Measurements from ENCODE around the gene CTDSP2.
"Not testable (repeated sequence)": the region's sequence is repeated elsewhere in the genome, so short reads cannot be mapped to it uniquely, and the experiment has no call there.

The CTDSP2 gene

DNA sequence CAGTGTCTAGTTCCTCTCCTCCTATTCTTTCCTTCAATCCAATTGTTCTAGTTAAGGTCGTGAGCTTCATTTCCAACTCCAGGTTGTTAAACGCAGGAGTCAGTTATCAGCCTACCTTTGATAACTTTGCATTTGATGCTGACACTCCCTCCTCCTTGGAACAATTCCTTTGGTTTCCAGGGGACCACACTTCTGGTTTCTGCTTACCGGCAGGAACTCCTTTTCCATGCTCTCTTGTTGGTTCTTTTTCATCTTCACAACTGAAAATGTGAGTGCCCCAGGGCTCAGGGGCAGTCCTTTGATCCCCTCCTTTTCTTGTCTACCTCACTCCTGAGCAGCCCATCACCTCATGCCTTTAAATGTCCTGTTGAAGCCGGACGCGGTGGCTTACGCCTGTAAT is 69.2 kb downstream of the CTDSP2 start:
- no peak for DNase-seq

DNA sequence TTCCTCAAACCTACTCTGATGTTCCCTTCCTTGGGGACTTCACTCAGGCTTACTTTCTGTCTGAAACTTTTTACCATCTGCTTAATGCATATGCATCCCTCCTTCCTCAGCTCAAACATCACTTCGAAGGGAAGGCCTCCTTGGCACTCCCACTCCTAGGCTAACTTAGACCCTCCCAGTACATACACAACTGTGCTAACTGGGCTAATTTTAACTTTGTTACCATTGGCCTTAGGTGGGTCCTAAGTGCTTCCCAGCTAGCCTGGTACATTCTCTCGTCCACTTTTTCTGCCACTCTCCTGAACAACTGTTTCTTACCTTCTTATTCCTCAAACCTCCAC is 70.3 kb downstream of the CTDSP2 start:
- no peak for DNase-seq

DNA sequence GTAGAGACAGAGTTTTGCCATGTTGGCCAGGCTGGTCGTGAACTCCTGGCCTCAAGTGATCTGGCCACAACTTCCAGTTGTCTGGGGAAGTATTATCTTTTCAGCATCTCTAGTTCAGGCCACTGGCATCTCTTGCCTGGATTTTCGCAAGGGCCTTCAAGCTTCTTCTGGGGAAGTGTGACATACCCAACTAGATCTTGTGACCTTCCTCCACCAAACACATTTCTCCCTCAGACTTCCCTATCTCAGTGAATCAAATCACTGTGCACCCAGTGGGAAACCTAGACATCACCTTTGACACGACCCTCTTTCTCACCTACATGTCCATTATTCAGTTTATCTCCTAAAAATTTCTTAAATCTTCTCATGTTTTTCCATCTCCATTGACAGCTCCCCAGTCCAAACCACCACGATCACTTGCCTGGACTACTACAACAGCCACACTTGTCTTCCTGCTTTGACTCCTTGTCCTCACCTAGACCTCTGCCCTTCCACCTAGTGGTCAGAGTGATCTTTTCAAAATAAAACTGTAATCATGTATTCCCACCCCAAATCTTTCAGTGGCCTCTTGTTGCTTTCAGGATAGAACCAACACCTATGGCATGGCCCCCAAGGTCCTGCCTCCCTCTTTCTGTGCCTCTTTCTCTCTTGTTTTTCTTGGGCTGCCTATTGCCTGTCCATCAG is 70.8 kb downstream of the CTDSP2 start:
- no peak for DNase-seq

DNA sequence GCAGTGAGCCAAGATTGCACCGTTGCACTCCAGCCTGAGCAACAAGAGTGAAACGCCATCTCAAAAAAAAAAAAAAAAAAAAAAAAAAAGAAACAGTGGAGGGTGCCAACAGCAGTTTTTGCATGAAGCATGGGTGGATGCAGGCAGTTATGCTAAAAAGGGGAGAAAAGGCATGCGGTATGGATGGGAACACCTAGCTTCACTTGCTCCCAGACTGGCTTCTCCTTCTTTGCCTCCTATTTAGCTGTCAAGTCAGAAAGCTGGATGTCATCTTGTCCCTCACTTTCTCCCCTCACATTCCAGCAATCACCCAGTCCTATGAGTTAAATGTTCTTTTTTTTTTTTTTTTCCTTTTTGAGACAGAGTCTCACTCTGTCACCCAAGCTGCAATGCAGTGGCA is 71.5 kb downstream of the CTDSP2 start:
- DNase-seq: no peak

DNA sequence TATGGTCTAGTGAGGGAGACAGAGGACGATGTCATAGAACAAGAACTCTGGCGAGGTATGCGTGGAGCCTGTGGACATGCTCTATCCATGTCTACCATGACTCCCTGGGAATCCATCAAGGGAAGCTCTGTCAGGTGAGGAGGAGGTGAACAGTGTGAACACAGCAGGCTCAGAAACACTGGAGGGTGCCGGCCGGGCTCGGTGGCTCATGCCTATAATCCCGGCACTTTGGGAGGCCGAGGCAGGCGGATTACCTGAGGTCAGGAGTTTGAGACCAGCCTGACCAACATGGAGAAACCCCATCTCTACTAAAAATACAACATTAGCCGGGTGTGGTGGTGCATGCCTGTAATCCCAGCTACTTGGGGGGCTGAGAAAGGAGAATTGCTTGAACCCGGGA is 71.9 kb downstream of the CTDSP2 start:
- not testable (repeated sequence) for DNase-seq

DNA sequence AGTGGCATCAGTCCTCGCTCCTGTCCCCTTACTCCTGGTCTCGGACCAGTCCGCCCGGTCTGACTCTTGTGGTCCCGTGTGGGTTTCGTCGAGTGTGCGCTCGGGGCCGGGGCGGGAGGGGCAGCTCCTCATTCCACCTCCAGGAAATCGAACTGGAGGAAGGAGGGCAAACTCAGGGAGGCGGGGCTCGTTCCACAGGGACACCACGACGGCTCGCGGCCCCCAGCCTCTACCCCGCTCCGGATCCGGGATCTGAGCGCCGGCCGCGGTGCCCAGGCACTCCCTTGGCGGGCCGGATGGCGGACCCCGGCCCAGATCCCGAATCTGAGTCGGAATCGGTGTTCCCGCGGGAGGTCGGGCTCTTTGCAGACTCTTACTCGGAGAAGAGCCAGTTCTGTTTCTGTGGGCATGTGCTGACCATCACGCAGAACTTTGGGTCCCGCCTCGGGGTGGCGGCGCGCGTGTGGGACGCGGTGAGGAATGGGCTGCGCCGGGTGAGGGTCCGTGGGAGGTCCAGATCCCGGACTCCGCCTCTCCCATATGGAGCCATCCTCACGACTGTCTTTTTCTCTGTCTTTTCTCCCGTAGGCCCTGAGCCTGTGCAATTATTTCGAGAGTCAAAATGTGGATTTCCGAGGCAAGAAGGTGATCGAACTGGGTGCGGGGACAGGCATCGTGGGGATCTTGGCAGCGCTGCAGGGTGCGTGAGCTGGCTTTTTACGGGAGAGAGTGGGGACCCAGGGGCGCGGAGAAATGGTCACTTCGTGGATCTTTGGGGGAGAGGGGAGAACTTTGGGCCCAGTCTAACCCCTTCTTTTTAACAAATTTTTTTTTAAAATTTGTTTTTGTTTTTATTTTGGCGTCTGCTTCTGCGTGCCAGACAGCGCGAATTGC is 73.9 kb downstream of the CTDSP2 start, which contains the start of gene EEF1AKMT3:
Gene EEF1AKMT3, plus strand, starts transcription at position 186 of the 894 bp plus-strand sequence. Its CDS starts 111 bp downstream, at position 297.
- no peak for DNase-seq

DNA sequence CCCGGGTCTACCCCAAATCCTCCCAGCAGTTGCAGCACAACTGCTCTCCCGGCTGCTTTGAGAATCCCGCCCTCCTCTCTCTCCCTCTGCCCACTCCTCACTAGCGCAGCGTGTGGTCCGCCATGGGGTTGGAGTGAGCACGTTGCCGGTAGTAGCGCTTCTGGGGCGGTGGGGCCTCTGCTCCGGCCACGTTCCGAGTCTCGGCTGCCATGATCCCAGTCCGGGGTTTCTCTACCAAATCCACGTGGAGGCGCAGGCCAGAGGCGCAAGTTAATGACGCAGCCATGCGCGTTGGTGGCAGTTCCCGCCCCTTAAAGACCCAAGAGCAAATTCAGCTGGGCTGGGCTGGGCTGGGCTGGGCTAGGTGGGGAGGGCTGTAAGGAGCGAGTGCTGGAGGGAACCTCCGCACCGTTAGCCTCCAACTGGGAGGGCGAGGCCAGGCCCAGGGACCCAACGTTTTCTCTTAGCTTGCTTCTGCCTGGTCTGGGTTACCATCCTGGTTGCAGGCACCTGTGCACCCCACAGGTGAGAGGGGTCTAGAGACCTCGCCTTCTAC is 74.6 kb downstream of the CTDSP2 start, which contains the start of gene METTL1:
Gene METTL1, minus strand, starts transcription at position 233 of the 556 bp plus-strand sequence. Its CDS starts 22 bp downstream, at position 211.
- DNase-seq: peak; percentile 86

DNA sequence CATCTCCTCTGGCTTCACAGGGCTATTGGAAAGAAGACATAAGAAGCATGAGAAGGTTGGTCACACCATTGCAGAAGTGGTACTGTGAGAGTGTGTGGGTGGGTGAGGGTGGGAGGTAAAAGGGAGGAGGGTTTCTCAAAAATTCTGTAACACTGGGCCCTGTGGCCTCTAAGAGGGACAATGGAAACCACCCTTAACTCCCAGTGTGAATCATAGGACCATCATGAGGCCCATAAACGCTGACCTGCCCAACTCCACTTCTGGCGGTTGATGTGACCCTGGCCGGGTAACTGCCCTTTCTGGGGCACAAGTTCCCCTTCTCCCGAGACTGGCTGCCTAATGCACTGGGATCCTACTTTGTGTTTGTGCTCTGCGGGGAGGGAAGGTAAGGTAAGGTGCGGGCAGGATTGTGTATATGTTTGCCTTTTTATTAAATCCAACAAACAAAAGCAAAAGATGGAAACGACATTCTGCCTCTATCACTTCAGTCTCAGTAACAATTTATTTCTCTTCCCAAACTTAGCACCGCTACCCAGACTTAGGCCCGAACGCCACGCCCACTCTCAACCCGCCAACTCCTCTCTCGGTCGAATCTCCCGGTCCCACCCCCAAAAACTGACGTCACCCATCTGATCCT is 75.2 kb downstream of the CTDSP2 start:
- DNase-seq: no peak

DNA sequence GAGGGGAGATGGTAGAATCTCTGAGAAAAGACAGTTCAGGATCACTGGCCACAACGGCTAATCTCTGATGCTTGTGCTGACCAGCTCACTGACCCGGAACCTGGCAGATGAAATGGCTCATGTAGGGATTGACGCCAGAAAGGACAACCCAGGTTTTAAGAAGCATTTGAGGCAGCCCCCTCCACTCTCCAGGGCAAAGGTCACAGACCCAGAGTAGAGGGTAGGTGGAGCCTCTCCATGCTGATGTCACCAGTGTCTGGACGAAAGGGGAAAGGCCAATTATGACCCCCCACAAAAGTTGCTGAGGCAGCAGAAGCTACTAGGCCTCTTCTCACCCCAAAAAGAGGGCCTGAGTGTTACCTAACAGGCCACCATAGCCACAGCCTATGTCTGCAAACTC is 75.8 kb downstream of the CTDSP2 start:
- DNase-seq: no peak

Data from DMS79 (cell line).